Calu3 (cell line): ENCODE data around the gene ROBO4. TPM values are rescaled to one million over a fixed set of nuclear protein-coding genes. Genes with fewer than 3 reads are reported as not detected.

Experiments
- BruUV-seq: library from RNA; stranded (reverse); fragments of 400-500 nt; replicated peaks from 2 replicates; lab custom pipeline; 2021; lab: Mats Ljungman, UMichigan
- CTCF ChIA-PET: fragments of 300-600 bp; sonication (Branson Sonifier 250); formaldehyde crosslinking; loops from one replicate; lab custom pipeline; 2022; ENCODE audit warnings: antibody characterized with exemption; lab: Charles Lee
- DNase-seq: peaks from one replicate; pipeline ENCODE4 v3.0.0; 2022
- H3K27ac Mint-ChIP-seq: one replicate; pipeline ENCODE4 v1.8.0; 2022; ENCODE audit warnings: mixed read lengths; ENCODE audit not compliant: unreplicated experiment
- H3K27me3 Mint-ChIP-seq: one replicate; pipeline ENCODE4 v1.8.0; 2022; ENCODE audit warnings: mixed read lengths; ENCODE audit not compliant: unreplicated experiment
- H3K36me3 Mint-ChIP-seq: one replicate; pipeline ENCODE4 v1.8.0; 2022; ENCODE audit warnings: mild to moderate bottlenecking, moderate library complexity, mixed read lengths; ENCODE audit not compliant: insufficient read depth, unreplicated experiment
- H3K4me1 Mint-ChIP-seq: one replicate; pipeline ENCODE4 v1.8.0; 2022; ENCODE audit warnings: mild to moderate bottlenecking, low read depth, mixed read lengths; ENCODE audit not compliant: unreplicated experiment
- H3K4me3 Mint-ChIP-seq: one replicate; pipeline ENCODE4 v1.8.0; 2022; ENCODE audit warnings: mild to moderate bottlenecking, low read depth, moderate library complexity, mixed read lengths; ENCODE audit not compliant: unreplicated experiment
- H3K9me3 Mint-ChIP-seq: one replicate; pipeline ENCODE4 v1.8.0; 2022; ENCODE audit warnings: low read depth, mixed read lengths; ENCODE audit not compliant: unreplicated experiment
- CTCF ChIP-seq: fragments of 200-600 bp; IDR thresholded peaks from one replicate; pipeline ENCODE4 v1.8.0; 2022; ENCODE audit warnings: antibody characterized with exemption; ENCODE audit not compliant: unreplicated experiment
- intact Hi-C: fragments of 100-400 bp; cut with micrococcal nuclease; formaldehyde crosslinking; loops from one replicate; pipeline ENCODE4 v1.10.0; 2022; ENCODE audit not compliant: unreplicated experiment
- total RNA-seq: library from RNA; stranded (reverse); gene quantifications from 2 replicates; pipeline ENCODE4 v1.2.3, GENCODE V29; 2022

ROBO4 gene
- total RNA-seq, 1 experiment from 2014 or later, result not detected

- BruUV-seq, result no TSS peak
- TF ChIP-seq CTCF, result no peak
- no peak overlapping the region for H3K4me3 Mint-ChIP-seq
- no peaks in the 10 kb centered on the region for H3K9me3 Mint-ChIP-seq
- H3K36me3 Mint-ChIP-seq, result no peaks in the 10 kb centered on the region
- H3K27me3 Mint-ChIP-seq, result peaks cover 55% of the 10 kb centered on the region
- DNase-seq, result no peak
- no peaks in the 10 kb centered on the region for H3K4me1 Mint-ChIP-seq
- no peak overlapping the region for H3K27ac Mint-ChIP-seq
- CTCF ChIA-PET, result no interaction called here
- intact Hi-C loops, result no loop called here
Measured at GRCh38 chr11:124902616-124903015, 5.0 kb upstream of the ROBO4 start.

- Mint-ChIP-seq H3K4me3 (no peak overlapping the region), H3K36me3 (no peaks in the 10 kb centered on the region), H3K9me3 (no peaks in the 10 kb centered on the region), H3K27ac (no peak overlapping the region), H3K4me1 (no peaks in the 10 kb centered on the region), H3K27me3 (peaks cover 73% of the 10 kb centered on the region)
- no peak for TF ChIP-seq CTCF
- BruUV-seq, result no TSS peak
- DNase-seq, result no peak
- CTCF ChIA-PET, result no interaction called here
- intact Hi-C loops, result no loop called here
Measured at GRCh38 chr11:124900464-124900863, 2.8 kb upstream of the ROBO4 start.

- H3K27me3 Mint-ChIP-seq, result peaks cover 81% of the 10 kb centered on the region
Measured at GRCh38 chr11:124899383-124900145, 1.9 kb upstream of the ROBO4 start.

GRCh38 chr11:124898711-124899110 lies 1.0 kb upstream of the ROBO4 start:
- Mint-ChIP-seq H3K36me3 (no peaks in the 10 kb centered on the region), H3K4me3 (no peak overlapping the region), H3K27ac (no peak overlapping the region), H3K27me3 (peaks cover 87% of the 10 kb centered on the region), H3K4me1 (no peaks in the 10 kb centered on the region), H3K9me3 (no peaks in the 10 kb centered on the region)
- CTCF ChIA-PET, result interaction anchor here (0.5 kb wide), 1 partner anchor 226 kb away, joined by 5 read pairs; no protein-coding TSS in a partner anchor
- no peak for DNase-seq
- TF ChIP-seq CTCF, result no peak
- BruUV-seq, result no TSS peak
- intact Hi-C loops, result no loop called here

More at GRCh38 chr11:124899383-124900145, 1.9 kb upstream of the ROBO4 start:
- H3K4me3 Mint-ChIP-seq, result no peak overlapping the region
- DNase-seq, result no peak
- intact Hi-C loops, result no loop called here
- BruUV-seq, result no TSS peak
- CTCF ChIA-PET, result no interaction called here
- H3K36me3 Mint-ChIP-seq, result no peaks in the 10 kb centered on the region
- H3K4me1 Mint-ChIP-seq, result no peaks in the 10 kb centered on the region
- no peak overlapping the region for H3K27ac Mint-ChIP-seq
- TF ChIP-seq CTCF, result no peak
- H3K9me3 Mint-ChIP-seq, result no peaks in the 10 kb centered on the region
